ENCODE data around the gene CXCR4. TPM values are rescaled to one million over a fixed set of nuclear protein-coding genes. Genes with fewer than 3 reads are reported as not detected.
"Not testable (repeated sequence)": the region's sequence is repeated elsewhere in the genome, so short reads cannot be mapped to it uniquely, and the experiment has no call there.

The CXCR4 gene
- total RNA-seq, 1 experiment from 2014 or later = 1.5 TPM

- no peak overlapping the region for H3K27ac ChIP-seq (ENCODE audit: low read depth, low read length, poor library complexity, severe bottlenecking)
- no TSS peak for BruUV-seq (replicated peaks)
- ChIA-PET POLR2A (ENCODE audit: low non-redundant PET) (no interaction called here), CTCF (no interaction called here)
- TF ChIP-seq EZH2 (IDR thresholded peaks at IDR 0.05; ENCODE audit: borderline replicate concordance, low read depth, low read length, poor library complexity, severe bottlenecking) = no peak
- no peak for TF ChIP-seq CTCF (conservative IDR thresholded peaks at IDR 0.05; ENCODE audit: low read depth, low read length)
- no peaks in the 10 kb centered on the region for H3K4me1 ChIP-seq (ENCODE audit: insufficient read depth, low read length, poor library complexity, severe bottlenecking)
- no peaks in the 10 kb centered on the region for H3K36me3 ChIP-seq (ENCODE audit: insufficient read depth, low read length, poor library complexity, severe bottlenecking)
- H3K4me3 ChIP-seq (ENCODE audit: low read depth, low read length, poor library complexity, severe bottlenecking) = no peak overlapping the region
- peaks cover 16% of the 10 kb centered on the region for H3K27me3 ChIP-seq (replicated peaks; ENCODE audit: insufficient read depth, low read depth, low read length, poor library complexity)
- DNase-seq (ENCODE audit: low spot score) = no peak
- H3K9me3 ChIP-seq (ENCODE audit: low read depth, low read length, poor library complexity, severe bottlenecking) = no peaks in the 10 kb centered on the region
- intact Hi-C loops (cut with micrococcal nuclease; ENCODE audit: unreplicated experiment) = no loop called here
These were observed 24.4 kb downstream of the CXCR4 start for GRCh38 chr2:136093583-136093982.

GRCh38 chr2:136091899-136092298, 26.1 kb downstream of the CXCR4 start:
- intact Hi-C loops (cut with micrococcal nuclease; ENCODE audit: unreplicated experiment) = no loop called here
- H3K27ac ChIP-seq (ENCODE audit: low read depth, low read length, poor library complexity, severe bottlenecking) = no peak overlapping the region
- H3K4me1 ChIP-seq (ENCODE audit: insufficient read depth, low read length, poor library complexity, severe bottlenecking) = no peaks in the 10 kb centered on the region
- H3K27me3 ChIP-seq (replicated peaks; ENCODE audit: insufficient read depth, low read depth, low read length, poor library complexity) = peaks cover 16% of the 10 kb centered on the region
- TF ChIP-seq CTCF (conservative IDR thresholded peaks at IDR 0.05; ENCODE audit: low read depth, low read length) (no peak), EZH2 (IDR thresholded peaks at IDR 0.05; ENCODE audit: borderline replicate concordance, low read depth, low read length, poor library complexity, severe bottlenecking) (no peak)
- no peak for DNase-seq (ENCODE audit: low spot score)
- no peaks in the 10 kb centered on the region for H3K9me3 ChIP-seq (ENCODE audit: low read depth, low read length, poor library complexity, severe bottlenecking)
- ChIA-PET CTCF (no interaction called here), POLR2A (ENCODE audit: low non-redundant PET) (no interaction called here)
- H3K4me3 ChIP-seq (ENCODE audit: low read depth, low read length, poor library complexity, severe bottlenecking) = no peak overlapping the region
- H3K36me3 ChIP-seq (ENCODE audit: insufficient read depth, low read length, poor library complexity, severe bottlenecking) = no peaks in the 10 kb centered on the region
- no TSS peak for BruUV-seq (replicated peaks)

- CTCF ChIA-PET = interaction anchor here (0.6 kb wide), 1 partner anchor 84 kb away, joined by 8 read pairs; no protein-coding TSS in a partner anchor
These were observed 30.0 kb downstream of the CXCR4 start for GRCh38 chr2:136087901-136088460.

More at GRCh38 chr2:136087901-136088460, 30.0 kb downstream of the CXCR4 start:
- H3K27me3 ChIP-seq (replicated peaks; ENCODE audit: insufficient read depth, low read depth, low read length, poor library complexity); H3K4me3 ChIP-seq (ENCODE audit: low read depth, low read length, poor library complexity, severe bottlenecking); H3K9me3 ChIP-seq (ENCODE audit: low read depth, low read length, poor library complexity, severe bottlenecking); BruUV-seq (replicated peaks); H3K27ac ChIP-seq (ENCODE audit: low read depth, low read length, poor library complexity, severe bottlenecking); H3K36me3 ChIP-seq (ENCODE audit: insufficient read depth, low read length, poor library complexity, severe bottlenecking); H3K4me1 ChIP-seq (ENCODE audit: insufficient read depth, low read length, poor library complexity, severe bottlenecking); intact Hi-C loops (cut with micrococcal nuclease; ENCODE audit: unreplicated experiment); DNase-seq (ENCODE audit: low spot score): not testable (repeated sequence)
- POLR2A ChIA-PET (ENCODE audit: low non-redundant PET) = interaction anchor here (0.6 kb wide), 1 partner anchor 83 kb away, joined by 6 read pairs; no protein-coding TSS in a partner anchor

Measured in A673 (cell line).